DND-41 (cell line): Measurements from ENCODE around the gene IL1RAPL2.

Experiments
- ATAC-seq: fragments of 200-7000 bp; cut with Tn5 transposase; 3 replicates; pipeline ENCODE4 v1.9.1; 2021; ENCODE audit warnings: low read depth; ENCODE audit not compliant: insufficient read depth
- DNase-seq: peaks from one replicate; pipeline ENCODE4 v3.0.0-alpha.2; 2020
- H2AFZ ChIP-seq: 2 replicates; pipeline ENCODE4 v1.6.0; 2012; ENCODE audit warnings: low read depth, low read length
- H3K27ac ChIP-seq: 2 replicates; pipeline ENCODE4 v1.5.1; 2012; ENCODE audit warnings: low read length, inconsistent platforms
- H3K27me3 ChIP-seq: fragments of 200-600 bp; sonication (generic); 2 replicates; pipeline ENCODE4 v1.6.0; 2012; ENCODE audit warnings: low read length, mild to moderate bottlenecking, inconsistent platforms; ENCODE audit not compliant: insufficient read depth, poor library complexity
- H3K36me3 ChIP-seq: 2 replicates; pipeline ENCODE4 v1.5.1; 2012; ENCODE audit warnings: low read length, inconsistent platforms; ENCODE audit not compliant: insufficient read depth
- H3K4me1 ChIP-seq: 2 replicates; pipeline ENCODE4 v1.5.1; 2012; ENCODE audit warnings: mild to moderate bottlenecking, low read length; ENCODE audit not compliant: insufficient read depth
- H3K4me2 ChIP-seq: 2 replicates; pipeline ENCODE4 v1.6.0; 2012; ENCODE audit warnings: mild to moderate bottlenecking, moderate library complexity, low read length, inconsistent platforms; ENCODE audit not compliant: insufficient read depth
- H3K4me3 ChIP-seq, 2 experiments: fragments of 200-600 bp in 1 of 2; shearing (Covaris generic) in 1 of 2; 2 replicates each; pipeline ENCODE4 v1.5.1; 2012 to 2016; ENCODE audit warnings: inconsistent platforms in 2 of 2, low read length in 2 of 2, mild to moderate bottlenecking in 2 of 2, low read depth in 1 of 2, moderate library complexity in 1 of 2
- H3K79me2 ChIP-seq: 2 replicates; pipeline ENCODE4 v1.6.0; 2012; ENCODE audit warnings: low read length, inconsistent platforms; ENCODE audit not compliant: insufficient read depth
- H3K9ac ChIP-seq: 2 replicates; pipeline ENCODE4 v1.6.0; 2012; ENCODE audit warnings: low read depth, mild to moderate bottlenecking, inconsistent platforms, low read length, moderate library complexity
- H3K9me3 ChIP-seq: 2 replicates; pipeline ENCODE4 v1.5.1; 2012; ENCODE audit warnings: low read length, moderate library complexity, mild to moderate bottlenecking, inconsistent platforms; ENCODE audit not compliant: insufficient read depth, severe bottlenecking
- H4K20me1 ChIP-seq: 2 replicates; pipeline ENCODE4 v1.6.0; 2012; ENCODE audit warnings: low read length; ENCODE audit not compliant: insufficient read depth
- CTCF ChIP-seq: IDR thresholded peaks from 2 replicates; pipeline ENCODE4 v1.5.1; 2012; ENCODE audit warnings: borderline replicate concordance, low read length, moderate library complexity, mild to moderate bottlenecking; ENCODE audit not compliant: poor library complexity, severe bottlenecking; ENCODE audit errors: extremely low read depth
- EZH2 ChIP-seq: IDR thresholded peaks from 3 replicates; pipeline ENCODE4 v1.6.1; 2012; ENCODE audit warnings: borderline replicate concordance, low read depth, mild to moderate bottlenecking, moderate library complexity, low read length, inconsistent platforms; ENCODE audit not compliant: severe bottlenecking

Gene IL1RAPL2

DNA sequence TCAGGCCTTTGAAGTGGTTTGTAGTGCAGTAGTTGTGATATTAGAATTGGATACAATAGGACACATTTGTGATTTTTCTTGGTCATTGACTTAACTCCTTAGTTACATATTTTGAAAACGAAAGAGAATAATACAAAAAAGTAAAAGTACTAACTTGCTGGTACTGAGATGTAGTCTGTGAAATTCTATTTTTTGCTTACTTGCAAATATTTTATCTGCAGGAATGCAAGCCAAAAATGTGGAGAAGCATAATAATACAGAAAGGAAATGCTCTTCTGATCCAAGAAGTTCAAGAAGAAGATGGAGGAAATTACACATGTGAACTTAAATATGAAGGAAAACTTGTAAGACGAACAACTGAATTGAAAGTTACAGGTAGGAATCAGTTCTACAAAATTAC, 701.2 kb downstream of the IL1RAPL2 start:
- Histone ChIP-seq H3K4me3 (no peak overlapping the region), H3K4me2 (no peak overlapping the region)
- ATAC-seq: no peak

DNA sequence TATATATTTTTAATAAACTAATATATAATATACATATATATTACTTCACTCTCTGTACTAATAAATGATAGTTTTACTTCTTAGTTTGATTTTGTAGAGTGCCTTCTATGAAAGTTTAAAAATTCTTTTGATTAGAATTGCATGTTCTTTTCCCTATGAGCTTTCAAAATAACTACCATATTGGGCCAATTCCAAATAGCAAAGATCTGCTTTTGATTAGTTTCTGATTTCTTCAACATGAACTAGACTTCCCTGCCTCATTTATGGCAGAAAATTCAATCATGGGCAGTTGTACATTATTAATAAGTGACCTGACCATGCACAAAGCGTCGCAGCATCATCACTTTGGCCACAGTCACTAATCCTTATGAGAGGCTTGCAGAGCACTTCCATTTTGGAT, 703.4 kb downstream of the IL1RAPL2 start:
- Histone ChIP-seq H3K79me2 (no peaks in the 10 kb centered on the region), H3K4me3 (no peak overlapping the region), H3K9ac (no peak overlapping the region), H2AFZ (no peak overlapping the region), H3K4me1 (no peaks in the 10 kb centered on the region), H3K27ac (no peak overlapping the region), H3K9me3 (no peaks in the 10 kb centered on the region), H3K27me3 (no peaks in the 10 kb centered on the region), H4K20me1 (no peaks in the 10 kb centered on the region), H3K36me3 (no peaks in the 10 kb centered on the region), H3K4me2 (no peak overlapping the region)
- no peak for DNase-seq
- no peak for ATAC-seq
- TF ChIP-seq CTCF: no peak
- no peak for TF ChIP-seq EZH2

More for the DNA sequence above, 701.2 kb downstream of the IL1RAPL2 start:
- no peak overlapping the region for H2AFZ ChIP-seq
- no peak for DNase-seq
- no peaks in the 10 kb centered on the region for H3K36me3 ChIP-seq
- H3K4me1 ChIP-seq: no peaks in the 10 kb centered on the region
- no peaks in the 10 kb centered on the region for H4K20me1 ChIP-seq
- H3K27me3 ChIP-seq: no peaks in the 10 kb centered on the region
- H3K9me3 ChIP-seq: no peaks in the 10 kb centered on the region
- H3K27ac ChIP-seq: no peak overlapping the region
- TF ChIP-seq CTCF (no peak), EZH2 (no peak)
- no peaks in the 10 kb centered on the region for H3K79me2 ChIP-seq
- H3K9ac ChIP-seq: no peak overlapping the region

DNA sequence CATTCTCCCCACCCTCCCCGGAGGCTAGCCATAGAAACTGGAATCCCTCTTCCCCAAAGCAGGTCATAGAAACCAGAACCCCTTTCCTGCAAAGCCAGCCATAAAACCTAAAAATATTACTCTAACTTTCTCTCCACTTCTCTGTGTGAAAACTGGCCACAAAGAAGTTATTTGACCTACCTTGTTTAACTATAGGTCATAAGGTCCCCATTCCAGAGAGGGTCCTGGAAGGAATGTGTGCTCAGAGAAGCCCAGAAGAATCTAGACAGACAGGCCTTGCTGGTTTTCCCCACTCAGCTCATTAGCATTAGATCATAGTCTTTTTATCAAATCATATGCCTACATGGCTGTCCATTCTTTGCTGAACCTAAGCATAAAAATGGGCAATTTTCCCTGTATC, 707.3 kb downstream of the IL1RAPL2 start:
- H3K27ac ChIP-seq: no peak overlapping the region

More for the DNA sequence above, 707.3 kb downstream of the IL1RAPL2 start:
- no peak overlapping the region for H3K9ac ChIP-seq
- H3K4me2 ChIP-seq: no peak overlapping the region
- H3K4me1 ChIP-seq: no peaks in the 10 kb centered on the region
- no peaks in the 10 kb centered on the region for H3K27me3 ChIP-seq
- ATAC-seq: no peak
- no peaks in the 10 kb centered on the region for H3K36me3 ChIP-seq
- H3K79me2 ChIP-seq: no peaks in the 10 kb centered on the region
- TF ChIP-seq CTCF: no peak
- TF ChIP-seq EZH2: no peak
- no peak overlapping the region for H2AFZ ChIP-seq
- no peaks in the 10 kb centered on the region for H3K9me3 ChIP-seq
- no peaks in the 10 kb centered on the region for H4K20me1 ChIP-seq
- H3K4me3 ChIP-seq: no peak overlapping the region
- DNase-seq: no peak
